Effector CD8-positive, alpha-beta T cell (primary cell): ENCODE data around the gene HTT.

ENCODE experiments used
- DNase-seq: peaks from one replicate; lab custom pipeline; 2025; lab: John Stamatoyannopoulos, UW

HTT gene

DNA sequence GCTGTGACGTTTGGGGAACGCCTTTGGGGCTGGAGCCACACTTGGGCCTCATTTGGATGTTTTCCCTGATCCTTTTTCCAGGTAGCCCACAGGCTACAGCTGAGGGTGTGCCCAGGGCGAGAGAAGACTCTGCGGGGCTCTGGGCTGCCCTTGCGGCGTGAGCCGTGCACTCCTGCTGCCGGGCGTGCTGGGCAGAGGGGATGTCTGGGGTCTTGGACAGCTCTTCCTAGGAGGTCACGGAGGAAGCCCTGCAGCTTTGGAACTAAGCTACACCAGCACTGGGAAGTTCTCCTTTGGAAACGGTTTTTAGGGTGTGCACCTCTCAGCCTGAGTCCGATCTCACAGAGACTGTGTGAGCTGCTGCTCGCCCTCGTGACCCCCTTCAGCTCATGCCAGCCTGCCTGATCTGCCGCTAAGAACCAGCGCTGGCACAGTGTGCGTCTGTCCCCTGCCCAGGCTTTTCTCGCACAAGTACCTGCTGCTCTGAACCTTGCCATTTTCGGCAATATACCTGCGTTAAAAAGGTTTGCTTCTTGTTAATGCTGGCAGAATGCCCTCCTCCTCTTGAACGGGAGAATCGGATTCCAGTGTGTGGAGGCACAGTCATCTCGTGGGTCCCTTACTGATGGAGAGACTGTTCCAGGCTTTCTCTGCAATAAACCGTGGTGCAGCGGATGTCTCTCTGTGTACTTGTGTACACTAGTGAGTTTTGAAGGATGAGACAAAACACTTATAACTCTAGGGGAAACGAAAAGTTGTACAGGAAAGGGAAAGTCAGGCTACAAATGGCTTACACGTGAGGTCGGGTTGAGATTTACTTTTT is 188.8 kb downstream of the HTT start:
- no peak for DNase-seq

DNA sequence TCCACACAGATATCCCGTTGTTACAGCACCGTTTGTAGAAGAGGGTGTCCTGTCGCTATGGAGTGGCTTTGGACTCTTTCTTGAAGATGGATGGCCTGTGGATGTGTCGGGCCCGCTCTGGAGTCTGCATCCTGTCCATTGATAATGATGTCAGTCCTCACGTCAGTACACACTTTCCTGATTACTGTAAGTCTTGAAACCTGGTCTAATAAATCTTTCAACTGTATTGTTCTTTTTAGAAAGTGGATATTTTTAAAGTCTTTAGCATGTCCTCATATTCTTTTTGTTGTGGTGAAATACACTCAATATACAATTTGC is 189.4 kb downstream of the HTT start:
- no peak for DNase-seq

DNA sequence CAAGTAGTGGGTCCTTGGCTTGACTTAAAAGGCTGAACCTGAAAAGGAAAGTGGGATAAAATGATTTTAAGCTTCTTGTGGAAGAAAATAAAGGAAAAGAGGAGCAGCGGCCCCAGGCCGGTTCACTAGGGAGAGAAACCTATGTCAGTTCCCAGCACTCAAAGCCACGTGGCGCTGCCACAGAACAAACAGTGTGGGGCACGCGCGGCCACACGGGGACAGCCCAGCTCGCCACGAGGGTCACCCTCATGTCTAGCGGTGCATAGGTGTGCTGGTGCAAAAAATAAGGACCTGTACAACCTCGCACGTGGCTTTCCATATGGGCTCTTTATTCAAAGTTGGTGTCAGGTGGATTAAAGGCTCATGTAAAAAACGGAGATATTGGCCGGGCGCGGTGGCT is 191.6 kb downstream of the HTT start:
- no peak for DNase-seq

DNA sequence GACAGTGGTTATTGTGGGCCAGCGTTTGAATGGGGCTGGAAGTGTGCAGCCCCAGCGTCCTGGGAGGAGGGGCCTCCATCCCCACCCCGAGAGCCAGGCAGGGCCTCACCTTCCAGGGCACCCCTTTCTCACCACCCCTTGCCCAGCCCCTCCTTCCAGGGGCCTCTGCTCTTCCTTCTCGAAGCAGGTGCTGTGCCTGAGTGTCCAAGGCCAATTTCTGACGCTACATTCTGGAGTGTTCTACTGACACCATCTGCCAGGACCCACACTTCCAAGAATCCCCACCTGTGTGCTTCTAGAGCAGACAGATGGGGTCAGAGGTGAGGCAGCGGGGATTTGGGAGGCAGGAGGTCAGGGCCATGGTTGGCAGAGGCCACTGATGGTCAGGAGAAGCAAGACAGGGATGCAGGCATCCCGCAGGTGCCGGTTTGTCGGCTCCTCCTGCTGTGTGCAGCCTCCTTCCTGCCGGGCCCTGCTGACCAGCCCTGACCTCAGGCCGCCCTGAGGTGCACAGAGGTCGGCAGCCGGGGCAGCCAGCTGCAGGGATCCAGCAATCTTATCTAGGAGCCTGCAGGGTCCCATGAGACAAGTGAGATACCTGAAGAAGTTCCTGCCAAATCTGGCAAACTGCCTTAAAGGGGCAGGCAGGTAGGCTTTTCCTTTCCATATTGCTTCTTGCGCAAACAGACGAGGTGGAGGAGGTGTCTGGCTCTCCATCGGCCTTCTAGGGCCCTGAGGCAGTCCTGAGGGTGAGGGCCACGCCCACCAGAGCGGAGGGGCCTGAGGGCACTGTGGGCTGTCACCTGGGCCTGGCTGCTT is 193.3 kb downstream of the HTT start:
- no peak for DNase-seq

DNA sequence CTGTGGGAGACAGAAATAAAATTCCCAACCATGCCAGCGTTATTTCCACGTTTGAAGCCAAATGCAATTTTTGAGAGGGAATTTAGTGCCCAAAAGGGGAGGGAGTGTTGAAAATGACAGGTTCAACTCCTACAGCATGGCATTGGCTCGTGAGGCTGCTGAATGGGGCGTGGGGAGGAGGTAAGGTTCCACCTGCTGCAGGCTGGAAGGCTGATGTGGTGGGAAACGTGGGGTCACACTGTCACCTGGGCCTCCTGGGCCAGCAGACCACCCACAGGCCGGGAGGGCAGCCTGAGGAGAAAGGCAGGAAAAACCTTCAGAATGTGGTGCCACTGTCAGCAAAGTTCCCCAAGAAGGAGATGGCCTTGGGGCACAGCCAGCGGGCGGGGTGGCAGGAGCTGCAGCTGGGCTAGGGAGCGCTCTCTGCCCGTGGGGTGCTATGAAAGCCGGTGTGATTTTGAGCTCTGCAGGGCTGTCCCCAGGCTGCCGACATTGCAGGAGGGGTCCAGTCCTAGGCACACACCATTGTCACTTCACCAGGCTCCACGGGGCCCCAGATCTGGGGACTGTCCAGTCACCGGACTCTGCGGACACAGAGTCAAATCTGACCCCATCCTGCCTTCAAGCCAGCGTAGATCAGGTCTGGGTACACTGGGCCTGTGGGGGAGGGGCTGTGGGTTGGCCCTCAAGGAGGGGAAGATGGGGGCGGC is 194.1 kb downstream of the HTT start:
- DNase-seq: no peak

DNA sequence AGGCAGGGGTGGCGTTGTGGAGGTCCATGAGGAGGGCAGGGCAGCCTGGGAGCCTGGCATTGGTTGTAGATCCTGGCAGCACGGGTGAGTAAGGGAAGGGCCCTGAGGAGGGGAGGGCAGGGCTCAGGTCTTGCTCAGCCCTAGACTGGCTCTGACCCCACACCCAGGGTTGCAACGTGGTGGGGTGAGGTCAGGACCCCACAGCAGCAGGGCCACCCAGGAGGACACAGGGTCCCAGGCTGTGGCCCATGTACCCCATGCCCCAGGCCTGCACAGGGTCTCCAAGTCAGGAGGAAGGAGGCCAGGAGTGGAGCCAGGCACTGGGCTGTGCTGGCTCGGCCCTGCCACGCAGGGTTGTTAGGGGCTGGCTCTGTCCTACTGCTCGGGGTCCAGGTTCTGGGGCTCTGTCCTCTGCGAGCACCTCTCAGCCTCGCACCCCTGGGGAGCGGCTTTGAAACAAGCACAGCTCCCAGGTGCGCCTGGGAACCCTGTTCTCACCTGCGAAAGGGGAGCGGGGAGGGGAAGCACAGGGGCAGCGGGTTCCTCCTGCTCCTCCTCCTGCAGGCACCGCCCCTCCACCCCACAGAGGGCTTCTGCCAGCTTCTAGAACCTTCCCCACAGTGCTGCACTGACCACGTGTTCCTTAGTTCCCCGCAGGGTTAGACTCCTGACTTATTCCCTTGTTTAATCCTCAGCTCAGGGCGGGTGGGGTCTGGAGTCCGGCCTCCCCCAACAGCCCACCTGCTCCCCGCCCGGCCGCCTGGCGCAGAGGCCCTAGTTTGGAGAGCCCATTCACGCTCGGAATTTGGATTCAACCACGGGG is 194.8 kb downstream of the HTT start:
- no peak for DNase-seq

DNA sequence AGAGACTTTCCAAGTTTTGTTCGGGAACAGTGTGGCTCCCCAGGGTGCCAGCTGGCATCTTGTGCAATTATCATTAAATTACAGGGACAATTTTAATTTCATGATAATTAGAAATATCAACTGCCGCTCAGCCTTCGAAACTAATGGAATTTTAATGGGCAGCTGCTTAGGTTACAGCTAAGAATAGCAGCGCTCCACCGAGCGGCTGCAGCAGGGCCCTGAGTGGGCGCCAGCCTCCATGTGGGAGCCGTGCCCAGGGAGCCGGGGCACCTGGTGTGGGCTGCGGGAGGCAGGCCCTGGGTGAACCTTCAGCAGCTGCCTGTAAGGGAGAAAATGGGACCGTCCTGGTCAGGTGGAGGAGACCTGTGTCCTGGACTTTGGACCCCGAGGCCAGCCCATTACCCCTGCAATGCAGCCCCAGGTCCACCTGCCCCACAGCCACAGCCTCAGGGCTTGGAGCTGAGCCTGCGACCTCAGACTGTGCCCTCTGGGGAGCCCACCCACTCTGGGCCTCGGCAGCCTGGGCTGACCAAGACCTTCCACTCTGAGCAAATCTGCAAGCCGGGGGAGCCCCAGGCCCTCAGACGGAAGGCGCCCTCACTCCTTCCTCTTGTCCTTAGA is 195.6 kb downstream of the HTT start:
- no peak for DNase-seq

DNA sequence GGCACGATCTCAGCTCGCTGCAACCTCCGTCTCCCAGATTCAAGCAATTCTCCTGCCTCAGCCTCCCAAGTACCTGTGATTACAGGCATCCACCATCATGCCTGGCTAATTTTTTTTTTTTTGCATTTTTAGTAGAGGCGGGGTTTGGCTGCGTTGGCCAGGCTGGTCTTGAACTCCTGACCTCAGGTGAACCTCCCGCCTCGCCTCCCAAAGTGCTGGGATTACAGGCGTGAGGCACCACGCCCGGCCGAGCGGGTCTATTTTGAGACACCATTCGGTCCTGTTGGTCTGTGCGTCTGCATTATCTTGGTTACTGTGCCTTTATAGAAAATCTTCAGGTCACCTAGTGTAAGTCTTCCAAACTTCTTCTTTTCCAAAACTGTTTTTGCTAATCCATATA is 196.7 kb downstream of the HTT start:
- no peak for DNase-seq

DNA sequence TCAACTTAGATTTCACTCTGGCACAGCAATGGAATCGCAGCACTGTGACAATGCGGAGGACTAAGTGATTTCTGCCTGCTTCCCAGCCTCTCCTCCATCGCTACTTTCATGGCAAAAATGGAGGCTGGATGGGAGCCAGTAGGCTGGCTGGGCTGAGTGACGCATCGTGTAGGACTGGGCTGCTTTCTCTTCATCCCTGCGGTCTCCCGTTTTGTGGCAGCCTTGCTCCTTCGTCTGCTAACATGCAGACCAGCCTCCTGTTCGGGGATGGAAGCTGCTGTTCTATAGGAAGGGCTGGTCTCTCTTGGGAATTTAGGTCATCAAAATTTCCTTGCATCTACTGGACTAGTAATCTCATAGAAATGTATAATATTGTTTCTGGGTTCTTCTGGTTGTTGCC is 202.5 kb downstream of the HTT start:
- DNase-seq: no peak

DNA sequence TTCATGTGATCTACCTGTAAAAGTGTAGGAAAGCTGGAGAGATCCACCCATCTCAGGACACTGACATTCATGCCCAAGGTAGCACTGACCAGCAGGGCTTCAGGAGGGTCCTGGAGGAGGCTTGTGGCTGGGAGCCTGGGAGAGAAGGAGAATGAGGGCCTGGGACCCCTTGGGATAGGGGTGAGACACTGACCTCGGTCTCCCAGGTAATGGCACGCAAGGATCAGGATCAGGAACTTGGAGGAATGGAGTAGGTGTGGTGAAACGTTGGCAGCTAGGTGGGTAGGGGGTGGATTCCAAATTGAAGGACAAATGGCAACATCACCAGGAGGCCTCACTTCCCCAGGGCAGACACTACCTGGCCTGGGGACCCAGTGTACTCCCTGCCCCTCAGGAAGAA is 206.0 kb downstream of the HTT start:
- DNase-seq: no peak

DNA sequence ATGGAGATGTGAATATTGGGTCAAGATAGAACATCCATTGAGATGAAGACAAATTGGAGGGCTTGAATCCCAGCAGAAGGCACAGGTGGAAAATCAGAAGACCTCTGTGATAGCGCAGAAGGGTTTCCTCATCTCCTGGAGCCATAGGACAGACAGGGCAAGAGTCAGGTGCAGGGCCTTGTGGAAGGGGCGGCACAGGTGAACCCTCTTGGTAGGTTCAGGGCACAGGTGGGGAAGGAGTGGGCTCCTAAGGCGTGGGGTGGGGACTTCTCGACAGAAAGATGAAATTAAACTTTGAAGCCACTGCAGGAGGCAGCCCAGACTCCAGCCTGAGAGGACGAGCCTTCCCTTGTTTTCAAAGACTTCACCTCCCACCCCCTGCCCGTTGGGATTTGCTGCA is 209.0 kb downstream of the HTT start:
- DNase-seq: no peak

DNA sequence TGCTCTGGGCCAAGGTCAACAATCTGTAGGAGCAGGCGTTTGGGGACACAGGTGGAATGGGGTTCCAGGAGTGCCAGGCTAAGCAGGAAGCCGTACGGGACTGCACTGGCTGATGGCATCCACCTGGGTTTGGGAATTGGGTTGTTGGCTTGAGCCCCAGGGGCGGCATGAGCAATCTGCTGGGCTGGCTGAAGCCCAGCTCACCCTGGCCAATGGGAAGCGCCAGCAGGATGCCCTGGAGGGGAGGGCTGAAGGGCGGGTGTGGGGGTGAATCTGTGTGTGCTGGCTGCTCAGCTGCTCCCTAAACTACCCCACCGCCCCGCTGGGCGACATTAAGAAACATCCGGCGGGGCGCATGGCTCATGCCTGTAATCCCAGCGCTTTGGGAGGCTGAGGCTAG is 209.4 kb downstream of the HTT start:
- no peak for DNase-seq

DNA sequence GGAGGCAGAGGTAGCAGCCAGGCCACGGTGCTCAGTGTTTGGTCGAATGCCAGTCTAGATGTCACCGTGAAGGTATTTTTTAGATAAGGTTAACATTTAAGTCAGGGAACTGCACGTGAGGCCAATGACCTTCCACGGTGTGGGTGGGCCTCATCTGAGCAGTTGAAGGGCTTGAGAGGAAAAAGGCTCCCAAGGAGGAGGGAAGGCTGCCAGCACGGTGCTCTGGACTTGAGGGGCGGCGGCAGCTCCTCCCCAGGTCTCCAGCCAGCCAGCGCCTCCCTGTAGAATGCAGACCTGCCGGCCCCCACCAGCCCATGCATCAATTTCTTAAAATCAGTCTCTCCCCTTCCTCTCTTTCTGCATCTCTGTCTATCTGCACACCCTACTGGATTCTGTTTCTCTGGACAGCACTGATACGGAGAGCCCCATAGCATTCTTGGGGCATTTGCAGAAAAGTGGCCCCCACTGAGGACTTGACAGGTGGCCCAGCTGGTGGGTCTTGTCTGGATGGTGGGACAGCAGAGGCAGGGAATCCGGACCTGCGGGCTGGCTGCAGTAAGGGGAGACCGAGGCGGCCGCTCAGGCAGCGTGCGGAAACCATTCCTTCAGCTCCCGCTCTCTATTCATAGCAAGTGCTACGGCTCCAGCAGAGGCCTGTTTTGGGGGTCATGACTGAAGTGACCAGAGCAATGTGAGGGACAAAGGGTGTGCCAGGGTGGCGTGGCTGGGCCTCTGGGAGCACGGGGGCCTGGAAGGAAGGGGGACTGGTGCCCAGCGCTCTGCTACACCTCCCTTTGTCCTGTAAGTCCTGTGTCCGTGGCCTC is 210.5 kb downstream of the HTT start:
- no peak for DNase-seq

DNA sequence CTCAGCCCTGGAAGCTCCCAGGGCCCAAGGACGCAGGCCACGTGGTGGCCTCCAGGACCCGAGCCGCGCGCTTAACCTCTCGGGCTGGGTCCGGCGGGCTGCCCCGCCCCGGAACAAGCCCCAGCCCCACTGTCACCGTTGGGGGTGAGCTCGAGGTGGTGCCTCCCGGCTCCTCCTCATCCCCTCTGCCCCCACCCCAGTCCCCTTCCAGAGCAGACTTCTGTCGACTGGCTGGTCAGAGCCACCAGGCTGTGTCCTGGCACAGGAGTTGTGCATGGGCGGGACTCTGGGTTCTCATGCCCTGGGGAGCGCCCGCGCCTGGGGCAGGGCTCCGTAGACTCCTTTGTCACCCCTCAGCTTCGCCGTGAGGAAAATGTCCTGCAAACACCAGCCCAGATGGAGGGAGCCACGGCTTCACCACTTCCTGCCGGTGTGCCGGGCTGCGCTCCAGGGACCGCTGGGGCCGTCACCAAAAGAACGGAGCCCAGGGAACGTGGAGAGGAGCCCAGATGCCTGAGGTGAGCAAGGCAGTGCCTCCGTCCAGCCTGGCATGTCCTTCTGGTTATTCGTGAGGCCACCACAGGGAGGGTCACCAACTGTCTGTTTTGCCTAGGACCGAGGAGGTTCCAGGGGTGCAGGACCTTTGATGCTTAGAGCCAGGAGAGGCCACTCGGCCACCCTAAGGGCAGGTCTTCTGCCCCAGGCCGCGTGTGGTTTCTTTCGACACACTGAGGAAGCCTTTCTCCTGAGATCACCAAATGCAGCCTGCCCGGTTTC is 211.3 kb downstream of the HTT start:
- no peak for DNase-seq

DNA sequence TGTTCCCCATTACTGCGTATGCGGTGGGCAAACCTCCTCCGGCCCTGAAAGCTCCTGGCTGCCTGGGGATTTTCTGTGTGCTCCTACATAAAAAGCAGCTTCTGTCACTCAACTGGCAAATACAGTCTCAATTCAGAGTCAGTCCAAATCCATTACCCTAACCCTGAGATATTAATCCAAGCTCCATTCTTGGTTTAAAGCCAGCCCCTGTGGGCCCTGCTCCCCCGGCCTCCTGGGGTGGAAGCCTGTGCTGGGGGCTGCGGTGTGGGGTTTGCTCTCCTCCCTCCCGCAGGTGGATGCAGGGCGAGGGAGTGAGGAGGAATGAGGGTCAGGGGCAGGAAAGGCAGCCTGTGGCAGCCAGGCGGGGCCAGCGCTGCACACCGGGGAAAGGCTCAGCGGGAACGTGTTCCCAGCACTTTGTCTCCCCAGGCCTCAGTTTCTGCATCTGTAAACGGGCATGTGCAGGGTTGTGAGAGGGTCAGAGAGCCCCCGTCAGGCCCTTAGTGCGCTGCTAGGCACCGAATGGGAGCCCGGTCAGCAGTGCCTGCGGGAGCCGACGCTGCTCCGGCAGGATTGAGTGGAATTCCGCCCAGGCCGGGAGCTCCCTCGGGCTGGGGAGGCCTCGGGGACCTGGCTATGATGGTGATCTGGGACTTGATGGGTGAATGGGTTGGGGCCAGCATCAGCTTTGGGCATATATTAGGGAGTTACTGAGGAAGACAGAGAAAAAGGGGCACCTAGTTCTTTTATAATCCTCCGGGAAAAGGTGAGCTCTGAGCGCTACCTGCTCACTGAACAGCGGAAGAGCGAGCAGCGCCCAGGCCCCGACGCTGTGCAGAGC is 212.1 kb downstream of the HTT start:
- no peak for DNase-seq

DNA sequence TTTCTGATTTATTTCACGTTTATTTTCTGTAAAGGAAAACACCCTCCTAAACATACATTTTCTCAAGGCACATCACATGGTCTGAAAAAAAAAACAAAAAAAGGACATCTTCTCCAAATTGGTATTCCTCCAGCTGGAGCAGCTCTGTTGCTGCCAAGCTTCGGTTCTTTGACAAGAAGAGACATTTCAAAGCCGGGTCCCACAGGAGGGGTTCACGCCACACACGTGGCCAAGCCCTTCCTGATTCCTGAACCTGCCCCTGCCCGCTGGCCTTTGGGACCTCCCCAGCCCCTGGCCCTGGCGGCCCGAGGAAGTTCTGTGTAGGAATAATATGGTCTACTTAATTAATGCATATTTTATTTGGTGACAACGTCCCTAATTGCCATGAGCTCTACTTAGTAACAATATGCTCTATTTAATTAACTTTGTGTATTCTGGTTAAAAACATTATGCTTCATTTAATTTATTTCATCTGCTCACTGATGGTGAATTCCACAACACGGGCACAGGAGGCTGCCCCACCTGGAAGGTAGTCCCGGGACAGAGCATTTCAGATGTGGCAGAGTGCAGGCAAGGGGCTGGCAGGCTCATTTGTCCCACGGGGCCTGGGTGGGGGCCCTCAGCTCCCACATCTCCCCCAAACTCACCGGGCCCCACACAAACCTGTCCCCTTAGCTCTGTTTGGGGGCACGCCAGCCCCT is 212.9 kb downstream of the HTT start:
- no peak for DNase-seq

DNA sequence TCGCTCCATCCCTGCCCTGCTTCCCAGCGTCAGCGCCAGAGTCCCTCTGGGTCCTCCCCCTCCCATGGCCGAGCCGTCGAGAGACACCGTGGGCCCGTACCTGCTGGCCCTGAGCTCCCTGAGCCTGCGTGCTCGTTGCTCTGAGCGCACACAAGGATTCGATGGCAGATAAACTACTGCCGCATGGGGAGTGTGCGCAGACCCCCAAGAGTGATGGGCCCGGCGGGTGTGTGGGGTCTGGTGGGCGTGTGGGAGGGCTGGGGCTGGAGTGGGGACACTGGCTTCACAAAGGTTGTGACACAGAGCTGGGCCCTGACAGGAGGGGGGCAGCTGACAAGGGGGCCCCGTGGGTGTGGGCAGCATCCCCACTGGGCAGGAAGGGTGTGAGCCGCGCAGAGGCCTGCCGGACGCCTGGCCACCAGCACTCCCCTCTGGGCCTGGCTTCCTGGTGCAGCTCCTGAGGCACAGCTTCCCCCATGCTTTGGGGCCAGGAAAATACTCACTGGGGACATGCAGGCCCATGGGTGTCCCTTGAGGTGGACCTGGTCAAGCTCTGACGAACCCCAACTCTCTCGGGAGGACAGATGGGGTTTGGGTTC is 213.6 kb downstream of the HTT start:
- no peak for DNase-seq

DNA sequence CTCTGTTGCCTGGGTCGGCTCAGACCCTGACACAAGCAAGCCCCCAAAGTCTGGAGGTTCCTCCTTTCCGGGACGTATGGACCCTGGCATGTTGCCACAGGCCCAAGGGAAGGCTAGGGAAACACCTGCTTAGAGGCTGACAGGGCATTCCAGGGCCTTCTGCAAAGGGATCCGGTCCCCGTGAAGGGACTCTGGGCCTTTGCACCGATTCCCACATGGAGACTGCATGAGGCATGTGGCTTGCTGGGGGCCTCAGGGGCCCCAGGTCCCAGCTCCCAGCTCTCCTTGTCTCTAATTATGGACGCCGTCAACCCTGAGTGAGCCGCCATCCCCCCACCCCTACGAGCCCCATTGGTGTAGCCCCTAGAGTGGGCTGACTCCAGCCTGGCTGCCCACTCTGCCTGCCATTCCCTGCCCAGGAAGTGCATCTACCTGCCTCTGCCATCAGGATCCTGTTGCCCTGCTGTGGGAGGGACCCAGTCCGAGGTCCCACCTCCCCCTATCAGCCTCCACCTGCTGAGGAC is 214.2 kb downstream of the HTT start:
- DNase-seq: no peak
